Activated T-cell treated with anti-CD3 and anti-CD28 coated beads, Interleukin-2, amount 50 U/mL, for 72 hours (primary cell): Measurements from ENCODE around the gene GSTM1. TPM values are rescaled to one million over a fixed set of nuclear protein-coding genes. Genes with fewer than 3 reads are reported as not detected.

Experiments used
- ATAC-seq, 2 donors: fragments of 150-1000 bp; cut with Tn5 transposase; replicated peaks in 1 of 2; 2 replicates each; pipeline ENCODE4 v1.10.0; 2021; ENCODE audit warnings: moderate library complexity in 2 of 2, mild to moderate bottlenecking in 1 of 2
- DNase-seq, 2 donors: peaks; one replicate each; pipeline ENCODE4 v3.0.0; 2021 to 2022; ENCODE audit warnings: mixed read lengths in 1 of 2
- H3K27ac Mint-ChIP-seq: one replicate; pipeline ENCODE4 v1.8.0; 2022; ENCODE audit warnings: mild to moderate bottlenecking, moderate library complexity, mixed read lengths
- H3K27me3 Mint-ChIP-seq: one replicate; pipeline ENCODE4 v1.8.0; 2022; ENCODE audit warnings: low read depth, mixed read lengths
- H3K36me3 Mint-ChIP-seq, 2 donors: one replicate each; pipeline ENCODE4 v1.8.0; 2022; ENCODE audit warnings: mixed read lengths in 2 of 2, mild to moderate bottlenecking in 1 of 2; ENCODE audit not compliant: insufficient read depth in 2 of 2
- H3K4me1 Mint-ChIP-seq: one replicate; pipeline ENCODE4 v1.8.0; 2022; ENCODE audit warnings: low read depth, mixed read lengths
- H3K4me3 Mint-ChIP-seq, 2 donors: one replicate each; pipeline ENCODE4 v1.8.0; 2022; ENCODE audit warnings: mild to moderate bottlenecking in 2 of 2, mixed read lengths in 2 of 2, moderate library complexity in 2 of 2
- H3K9me3 Mint-ChIP-seq, 2 donors: one replicate each; pipeline ENCODE4 v1.8.0; 2022; ENCODE audit warnings: mixed read lengths in 2 of 2
- total RNA-seq, 2 donors: library from RNA; stranded (reverse); gene quantifications; one replicate each; pipeline ENCODE4 v1.2.3, GENCODE V29; 2022

GSTM1 gene
- 10 to 100 TPM; 37.2 to 60.6 TPM for total RNA-seq

- H3K9me3 Mint-ChIP-seq: peaks cover 0 to 2% of the 10 kb centered on the region in 2 donors
- peak within 1 kb of the TSS; percentile 95 for H3K27ac Mint-ChIP-seq
- peak; percentile 83 to 92 for DNase-seq
- H3K4me1 Mint-ChIP-seq: peaks cover 5% of the 10 kb centered on the region
- H3K27me3 Mint-ChIP-seq: no peaks in the 10 kb centered on the region
- H3K36me3 Mint-ChIP-seq: peaks cover 4 to 6% of the 10 kb centered on the region in 2 donors
- ATAC-seq: peak; percentile 99
- peak within 1 kb of the TSS; percentile 86 to 94 for H3K4me3 Mint-ChIP-seq
Observed at GRCh38 chr1:109687641-109688499, at the start of gene GSTM1. Gene GSTM1 (plus strand): TSS chr1:109687817. CDS start chr1:109687874, 57 bp downstream.

GRCh38 chr1:109639063-109639840, 48.4 kb upstream of the GSTM1 start:
- H3K4me3 Mint-ChIP-seq: no peak overlapping the region
- no peaks in the 10 kb centered on the region for H3K9me3 Mint-ChIP-seq
- peaks cover 37% of the 10 kb centered on the region for H3K4me1 Mint-ChIP-seq
- no peak overlapping the region for H3K27ac Mint-ChIP-seq
- no peak for DNase-seq
- ATAC-seq: no peak
- H3K36me3 Mint-ChIP-seq: no peaks in the 10 kb centered on the region
- no peaks in the 10 kb centered on the region for H3K27me3 Mint-ChIP-seq

GRCh38 chr1:109639841-109640184, 47.8 kb upstream of the GSTM1 start:
- ATAC-seq: peak; percentile 3 to 8
- H3K9me3 Mint-ChIP-seq: no peaks in the 10 kb centered on the region
- no peak overlapping the region for H3K27ac Mint-ChIP-seq
- H3K36me3 Mint-ChIP-seq: no peaks in the 10 kb centered on the region
- H3K27me3 Mint-ChIP-seq: no peaks in the 10 kb centered on the region
- peaks cover 31% of the 10 kb centered on the region for H3K4me1 Mint-ChIP-seq
- peak overlapping the region in 1 of 2 donors; percentile 31 for H3K4me3 Mint-ChIP-seq
- no peak for DNase-seq

GRCh38 chr1:109640285-109640865, 47.2 kb upstream of the GSTM1 start:
- no peaks in the 10 kb centered on the region for H3K9me3 Mint-ChIP-seq
- no peak overlapping the region for H3K27ac Mint-ChIP-seq
- H3K4me1 Mint-ChIP-seq: peaks cover 26% of the 10 kb centered on the region
- DNase-seq: peak; percentile 89 to 92
- peak overlapping the region in 1 of 2 donors; percentile 31 for H3K4me3 Mint-ChIP-seq
- H3K36me3 Mint-ChIP-seq: no peaks in the 10 kb centered on the region
- ATAC-seq: peak; percentile 68 to 69
- no peaks in the 10 kb centered on the region for H3K27me3 Mint-ChIP-seq

- Mint-ChIP-seq H3K27me3 (no peaks in the 10 kb centered on the region), H3K4me3 (no peak overlapping the region), H3K36me3 (no peaks in the 10 kb centered on the region), H3K4me1 (peaks cover 21% of the 10 kb centered on the region), H3K27ac (no peak overlapping the region), H3K9me3 (no peaks in the 10 kb centered on the region)
- ATAC-seq: no peak
- DNase-seq: no peak
Observed at GRCh38 chr1:109641078-109641740, 46.4 kb upstream of the GSTM1 start.

- H3K4me3 Mint-ChIP-seq: no peak overlapping the region
- H3K4me1 Mint-ChIP-seq: peaks cover 21% of the 10 kb centered on the region
- H3K27ac Mint-ChIP-seq: no peak overlapping the region
- DNase-seq: no peak
- no peaks in the 10 kb centered on the region for H3K36me3 Mint-ChIP-seq
- no peaks in the 10 kb centered on the region for H3K27me3 Mint-ChIP-seq
- H3K9me3 Mint-ChIP-seq: no peaks in the 10 kb centered on the region
- ATAC-seq: no peak
Observed at GRCh38 chr1:109641861-109642260, 45.8 kb upstream of the GSTM1 start.

GRCh38 chr1:109642626-109643025, 45.0 kb upstream of the GSTM1 start:
- H3K27me3 Mint-ChIP-seq: no peaks in the 10 kb centered on the region
- peaks cover 21% of the 10 kb centered on the region for H3K4me1 Mint-ChIP-seq
- DNase-seq (no peak), ATAC-seq (no peak)
- no peak overlapping the region for H3K4me3 Mint-ChIP-seq
- H3K36me3 Mint-ChIP-seq: no peaks in the 10 kb centered on the region
- no peak overlapping the region for H3K27ac Mint-ChIP-seq
- H3K9me3 Mint-ChIP-seq: no peaks in the 10 kb centered on the region

- H3K36me3 Mint-ChIP-seq: no peaks in the 10 kb centered on the region
- H3K4me3 Mint-ChIP-seq: no peak overlapping the region
- no peaks in the 10 kb centered on the region for H3K27me3 Mint-ChIP-seq
- no peak overlapping the region for H3K27ac Mint-ChIP-seq
- peaks cover 21% of the 10 kb centered on the region for H3K4me1 Mint-ChIP-seq
- ATAC-seq: peak; percentile 96 to 97
- H3K9me3 Mint-ChIP-seq: no peaks in the 10 kb centered on the region
- peak; percentile 92 to 95 for DNase-seq
Observed at GRCh38 chr1:109643385-109644230, 44.0 kb upstream of the GSTM1 start.

- Mint-ChIP-seq H3K27ac (no peak overlapping the region), H3K4me1 (peaks cover 21% of the 10 kb centered on the region), H3K27me3 (no peaks in the 10 kb centered on the region), H3K36me3 (no peaks in the 10 kb centered on the region), H3K4me3 (no peak overlapping the region), H3K9me3 (no peaks in the 10 kb centered on the region)
- DNase-seq (no peak), ATAC-seq (no peak)
Observed at GRCh38 chr1:109644670-109645069, 42.9 kb upstream of the GSTM1 start.

GRCh38 chr1:109649491-109649914, 38.1 kb upstream of the GSTM1 start:
- Mint-ChIP-seq H3K4me1 (no peaks in the 10 kb centered on the region), H3K9me3 (no peaks in the 10 kb centered on the region), H3K27ac (no peak overlapping the region), H3K4me3 (peak overlapping the region in 1 of 2 donors; percentile 59), H3K27me3 (peaks cover 10% of the 10 kb centered on the region), H3K36me3 (no peaks in the 10 kb centered on the region)
- no peak for DNase-seq
- ATAC-seq: no peak

- ATAC-seq (no peak), DNase-seq (no peak)
- Mint-ChIP-seq H3K4me1 (peaks cover 11% of the 10 kb centered on the region), H3K4me3 (no peak overlapping the region), H3K27me3 (peaks cover 16% of the 10 kb centered on the region), H3K9me3 (no peaks in the 10 kb centered on the region), H3K36me3 (no peaks in the 10 kb centered on the region), H3K27ac (no peak overlapping the region)
Observed at GRCh38 chr1:109650609-109651008, 37.0 kb upstream of the GSTM1 start.

- H3K27me3 Mint-ChIP-seq: peaks cover 16% of the 10 kb centered on the region
- no peak overlapping the region for H3K4me3 Mint-ChIP-seq
- no peaks in the 10 kb centered on the region for H3K36me3 Mint-ChIP-seq
- no peak overlapping the region for H3K27ac Mint-ChIP-seq
- H3K9me3 Mint-ChIP-seq: no peaks in the 10 kb centered on the region
- peaks cover 17% of the 10 kb centered on the region for H3K4me1 Mint-ChIP-seq
- no peak for ATAC-seq
- DNase-seq: no peak
Observed at GRCh38 chr1:109652402-109652801, 35.2 kb upstream of the GSTM1 start.
